Measurements from ENCODE around the gene DBNDD1. TPM values are rescaled to one million over a fixed set of nuclear protein-coding genes. Genes with fewer than 3 reads are reported as not detected.

DBNDD1 gene
- total RNA-seq, 1 donor from 2014 or later = 4.6 TPM

GRCh38 chr16:90041896-90042473, 22.7 kb upstream of the DBNDD1 start:
- no peak overlapping the region for H3K27ac ChIP-seq (replicated peaks)
- peaks cover 7% of the 10 kb centered on the region for H3K4me1 ChIP-seq
- no peak for DNase-seq
- no peaks in the 10 kb centered on the region for H3K9me3 ChIP-seq (replicated peaks)
- H3K4me3 ChIP-seq = no peak overlapping the region
- intact Hi-C loops (cut with micrococcal nuclease) = no loop called here
- TF ChIP-seq CTCF (IDR thresholded peaks at IDR 0.05; ENCODE audit: borderline replicate concordance) = no peak
- peaks cover 70% of the 10 kb centered on the region for H3K36me3 ChIP-seq
- peaks cover 12% of the 10 kb centered on the region for H3K27me3 ChIP-seq (ENCODE audit: low read depth)

GRCh38 chr16:90040152-90041023, 21.1 kb upstream of the DBNDD1 start:
- no peak for TF ChIP-seq CTCF (IDR thresholded peaks at IDR 0.05; ENCODE audit: borderline replicate concordance)

GRCh38 chr16:90037276-90037675, 18.0 kb upstream of the DBNDD1 start:
- H3K27me3 ChIP-seq (ENCODE audit: low read depth) = no peaks in the 10 kb centered on the region
- H3K27ac ChIP-seq (replicated peaks) = no peak overlapping the region
- no peaks in the 10 kb centered on the region for H3K9me3 ChIP-seq (replicated peaks)
- H3K36me3 ChIP-seq = peaks cover 81% of the 10 kb centered on the region
- no peak for DNase-seq
- no peaks in the 10 kb centered on the region for H3K4me1 ChIP-seq
- H3K4me3 ChIP-seq = no peak overlapping the region
- TF ChIP-seq CTCF (IDR thresholded peaks at IDR 0.05; ENCODE audit: borderline replicate concordance) = no peak
- intact Hi-C loops (cut with micrococcal nuclease) = no loop called here

More at GRCh38 chr16:90040152-90041023, 21.1 kb upstream of the DBNDD1 start:
- Histone ChIP-seq H3K27me3 (ENCODE audit: low read depth) (no peaks in the 10 kb centered on the region), H3K4me3 (no peak overlapping the region), H3K4me1 (no peaks in the 10 kb centered on the region), H3K9me3 (replicated peaks) (no peaks in the 10 kb centered on the region), H3K27ac (replicated peaks) (no peak overlapping the region), H3K36me3 (peaks cover 85% of the 10 kb centered on the region)
- intact Hi-C loops (cut with micrococcal nuclease) = no loop called here
- DNase-seq = no peak

GRCh38 chr16:90035902-90036301, 16.6 kb upstream of the DBNDD1 start:
- H3K36me3 ChIP-seq = peaks cover 78% of the 10 kb centered on the region
- DNase-seq = no peak
- H3K4me3 ChIP-seq = no peak overlapping the region
- H3K9me3 ChIP-seq (replicated peaks) = no peaks in the 10 kb centered on the region
- H3K4me1 ChIP-seq = no peaks in the 10 kb centered on the region
- intact Hi-C loops (cut with micrococcal nuclease) = no loop called here
- TF ChIP-seq CTCF (IDR thresholded peaks at IDR 0.05; ENCODE audit: borderline replicate concordance) = no peak
- H3K27me3 ChIP-seq (ENCODE audit: low read depth) = no peaks in the 10 kb centered on the region
- no peak overlapping the region for H3K27ac ChIP-seq (replicated peaks)

GRCh38 chr16:90034504-90034903, 15.2 kb upstream of the DBNDD1 start:
- DNase-seq = no peak
- TF ChIP-seq CTCF (IDR thresholded peaks at IDR 0.05; ENCODE audit: borderline replicate concordance) = no peak
- Histone ChIP-seq H3K27me3 (ENCODE audit: low read depth) (no peaks in the 10 kb centered on the region), H3K27ac (replicated peaks) (no peak overlapping the region), H3K4me3 (no peak overlapping the region), H3K9me3 (replicated peaks) (no peaks in the 10 kb centered on the region), H3K4me1 (no peaks in the 10 kb centered on the region), H3K36me3 (peaks cover 64% of the 10 kb centered on the region)
- intact Hi-C loops (cut with micrococcal nuclease) = no loop called here
